Endothelial cell of umbilical vein (primary cell): ENCODE data around the gene ARHGEF33. TPM values are rescaled to one million over a fixed set of nuclear protein-coding genes. Genes with fewer than 3 reads are reported as not detected.

Experiments used
- BruUV-seq: library from RNA; stranded (reverse); fragments of 400-500 nt; replicated peaks from 2 replicates; lab custom pipeline; 2021; lab: Mats Ljungman, UMichigan
- CTCF ChIA-PET: fragments of 300-600, 350-600 bp; sonication (Branson Sonifier 250); formaldehyde crosslinking; loops from one replicate; lab custom pipeline; 2021; ENCODE audit warnings: antibody characterized with exemption, inconsistent platforms; lab: Charles Lee
- POLR2A ChIA-PET: fragments of 300-600, 350-600 bp; sonication (Branson Sonifier 250); formaldehyde crosslinking; loops from one replicate; lab custom pipeline; 2021; ENCODE audit warnings: antibody characterized with exemption, inconsistent platforms; lab: Charles Lee
- DNase-seq: peaks from one replicate; pipeline ENCODE4 v3.0.0-alpha.2; 2011; ENCODE audit warnings: low read depth, low spot score
- FAIRE-seq: peaks from 2 replicates; lab custom pipeline; 2011; peaks lifted over from hg19 to GRCh38; lab: Jason Lieb, UNC
- H2AFZ ChIP-seq: 2 replicates; pipeline ENCODE4 v1.6.0; 2012; ENCODE audit warnings: low read depth, low read length, control low read depth, inconsistent platforms
- H3K27ac ChIP-seq: 2 replicates; pipeline ENCODE4 v1.5.1; 2011; ENCODE audit warnings: low read depth, mild to moderate bottlenecking, control low read depth, low read length, moderate library complexity; ENCODE audit not compliant: insufficient read depth
- H3K27me3 ChIP-seq, 2 experiments: 2 replicates each; pipeline versions ENCODE4 v1.6.0 to v1.6.1; 2011; ENCODE audit warnings: low read length in 2 of 2, mixed read lengths in 1 of 2; ENCODE audit not compliant: control insufficient read depth in 2 of 2, insufficient read depth in 2 of 2
- H3K36me3 ChIP-seq, 2 experiments: 2 replicates in 1 of 2; 3 replicates in 1 of 2; pipeline ENCODE4 v1.5.1; 2011; ENCODE audit warnings: low read length in 2 of 2, mild to moderate bottlenecking in 1 of 2, moderate library complexity in 1 of 2; ENCODE audit not compliant: control insufficient read depth in 2 of 2, insufficient read depth in 2 of 2; ENCODE audit errors: extremely low read depth in 1 of 2
- H3K4me1 ChIP-seq: 3 replicates; pipeline ENCODE4 v1.5.1; 2011; ENCODE audit warnings: mild to moderate bottlenecking, low read length; ENCODE audit not compliant: control insufficient read depth, insufficient read depth; ENCODE audit errors: extremely low read depth
- H3K4me2 ChIP-seq: 2 replicates; pipeline ENCODE4 v1.6.1; 2011; ENCODE audit warnings: low read length, control low read depth, mixed read lengths; ENCODE audit not compliant: insufficient read depth
- H3K4me3 ChIP-seq, 3 experiments: fragments of 200-600 bp in 1 of 3; sonication (generic), shearing (Covaris generic) in 1 of 3; replicated peaks in 1 of 3; 2 replicates each; pipeline ENCODE4 v1.5.1; 2011 to 2016; ENCODE audit warnings: control low read depth in 3 of 3, low read length in 3 of 3, mild to moderate bottlenecking in 2 of 3, inconsistent platforms in 1 of 3, low read depth in 1 of 3, moderate library complexity in 1 of 3; ENCODE audit not compliant: insufficient read depth in 1 of 3
- H3K79me2 ChIP-seq: 2 replicates; pipeline ENCODE4 v1.6.0; 2012; ENCODE audit warnings: low read length, inconsistent platforms; ENCODE audit not compliant: control insufficient read depth, insufficient read depth
- H3K9ac ChIP-seq: replicated peaks from 2 replicates; pipeline ENCODE3; 2011; ENCODE audit warnings: low read length, control low read depth; ENCODE audit not compliant: insufficient read depth; ENCODE audit errors: extremely low read depth
- H3K9me1 ChIP-seq: replicated peaks from 3 replicates; pipeline ENCODE4 v1.6.0; 2011; ENCODE audit warnings: mild to moderate bottlenecking, low read length; ENCODE audit not compliant: control insufficient read depth, insufficient read depth; ENCODE audit errors: extremely low read depth
- H3K9me3 ChIP-seq: replicated peaks from 2 replicates; pipeline ENCODE4 v1.5.1; 2012; ENCODE audit warnings: low read length, inconsistent platforms; ENCODE audit not compliant: control insufficient read depth, insufficient read depth
- H4K20me1 ChIP-seq: replicated peaks from 2 replicates; pipeline ENCODE3; 2011; ENCODE audit warnings: mild to moderate bottlenecking, low read length; ENCODE audit not compliant: control insufficient read depth, insufficient read depth; ENCODE audit errors: extremely low read depth
- CTCF ChIP-seq, 2 donors: IDR thresholded peaks; 1 replicate in 1 of 2; 2 replicates in 1 of 2; pipeline ENCODE4 v1.5.1; 2011; ENCODE audit warnings: low read length in 2 of 2, mild to moderate bottlenecking in 2 of 2, moderate library complexity in 2 of 2, control low read depth in 1 of 2, inconsistent platforms in 1 of 2, low read depth in 1 of 2; ENCODE audit not compliant: insufficient read depth in 1 of 2; ENCODE audit errors: extremely low read depth in 1 of 2
- EZH2 ChIP-seq: IDR thresholded peaks from 2 replicates; pipeline ENCODE4 v1.6.1; 2012; ENCODE audit warnings: borderline replicate concordance, low read depth, mild to moderate bottlenecking, moderate library complexity, low read length, inconsistent platforms; ENCODE audit not compliant: severe bottlenecking
- FOS ChIP-seq: IDR thresholded peaks from 2 replicates; pipeline ENCODE4 v1.6.1; 2011; ENCODE audit warnings: mild to moderate bottlenecking, low read length, moderate library complexity, borderline replicate concordance; ENCODE audit not compliant: insufficient read depth
- GATA2 ChIP-seq: IDR thresholded peaks from 2 replicates; pipeline ENCODE4 v1.7.0; 2011; ENCODE audit warnings: low read depth, mild to moderate bottlenecking, moderate library complexity, mixed read lengths, low read length; ENCODE audit not compliant: insufficient read length, insufficient read depth
- JUN ChIP-seq: IDR thresholded peaks from 2 replicates; pipeline ENCODE4 v1.6.1; 2011; ENCODE audit warnings: borderline replicate concordance, low read depth; ENCODE audit not compliant: insufficient read length, insufficient read depth
- MAX ChIP-seq: IDR thresholded peaks from 2 replicates; pipeline ENCODE4 v1.6.1; 2011; ENCODE audit not compliant: insufficient read depth, insufficient read length
- MYC ChIP-seq: IDR thresholded peaks from one replicate; pipeline ENCODE4 v1.6.1; 2011; ENCODE audit warnings: mild to moderate bottlenecking, low read depth, low read length
- POLR2A ChIP-seq: IDR thresholded peaks from 2 replicates; pipeline ENCODE4 v1.6.1; 2012; ENCODE audit warnings: low read depth, mild to moderate bottlenecking, control low read depth, low read length
- POLR2AphosphoS5 ChIP-seq: IDR thresholded peaks from 2 replicates; pipeline ENCODE4 v1.6.1; 2012; ENCODE audit warnings: low read depth, mild to moderate bottlenecking, control low read depth, low read length, moderate library complexity; ENCODE audit not compliant: insufficient read depth
- dilution Hi-C: fragments of 300-500 bp; cut with MboI; formaldehyde crosslinking; loops from one replicate; pipeline ENCODE4 v1.15.0; 2019; ENCODE audit warnings: low sequenced_read_pairs; ENCODE audit not compliant: extremely low pct_ligation_motif_present
- intact Hi-C: fragments of 100-400 bp; cut with micrococcal nuclease; formaldehyde crosslinking; loops from one replicate; pipeline ENCODE4 v1.10.0; 2022
- polyA plus RNA-seq, 4 experiments: library from polyadenylated mRNA; depleted of rRNA in 3 of 4; stranded (reverse) in 3 of 4; unstranded in 1 of 4; fragments of >200 nt; gene quantifications; 2 replicates each; pipeline versions ENCODE4 v1.2.1 to v1.2.3, GENCODE V29; 2011 to 2012; ENCODE audit warnings: missing spikeins in 1 of 4
- total RNA-seq: library from RNA; stranded (reverse); gene quantifications from 2 replicates; pipeline ENCODE4 v1.2.3, GENCODE V29; 2021

The ARHGEF33 gene
- total and polyA plus RNA-seq, 2 donors (not counting 3 experiments of a cell fraction or from before 2014, with no cell fraction given): 0.15 to 0.18 TPM

GRCh38 chr2:38887902-38888554 is 1.6 kb upstream of the ARHGEF33 start:
- no peaks in the 10 kb centered on the region for H4K20me1 ChIP-seq
- TF ChIP-seq MAX (no peak), GATA2 (no peak), POLR2AphosphoS5 (no peak), JUN (no peak), POLR2A (no peak), EZH2 (no peak), MYC (no peak), CTCF (IDR thresholded peaks at IDR 0.05; ENCODE audit: extremely low read depth in 1 of 2, insufficient read depth in 1 of 2, low read depth in 1 of 2, low read length in 2 of 2) (no peak), FOS (no peak)
- no peak overlapping the region for H3K27ac ChIP-seq
- dilution Hi-C loops (no loop called here), intact Hi-C loops (no loop called here)
- FAIRE-seq (no peak), DNase-seq (no peak)
- no peaks in the 10 kb centered on the region for H3K9me1 ChIP-seq
- ChIA-PET CTCF (no interaction called here), POLR2A (no interaction called here)
- no peak overlapping the region for H2AFZ ChIP-seq
- no peaks in the 10 kb centered on the region for H3K4me1 ChIP-seq
- H3K9me3 ChIP-seq: no peaks in the 10 kb centered on the region
- no peak overlapping the region for H3K4me2 ChIP-seq
- H3K36me3 ChIP-seq: no peaks in the 10 kb centered on the region
- no peak overlapping the region for H3K4me3 ChIP-seq
- H3K27me3 ChIP-seq: no peaks in the 10 kb centered on the region
- H3K79me2 ChIP-seq: no peaks in the 10 kb centered on the region
- H3K9ac ChIP-seq: no peak overlapping the region
- no TSS peak for BruUV-seq
